Keratinocyte (primary cell): Measurements from ENCODE around the gene HSPB9.

Source experiments
- EZH2 ChIP-seq: IDR thresholded peaks from one replicate; pipeline ENCODE4 v1.6.1; 2012; ENCODE audit warnings: inconsistent platforms, mild to moderate bottlenecking, low read length, moderate library complexity
- TF ChIP-seq, protein P1 (sequence below), 3 experiments: IDR thresholded peaks in 1 of 3; conservative IDR thresholded peaks in 1 of 3; optimal IDR thresholded peaks in 1 of 3; 2 replicates in 2 of 3; 3 replicates in 1 of 3; pipeline versions ENCODE3 to v1.5.1; 2011; ENCODE audit warnings: low read length in 3 of 3, mild to moderate bottlenecking in 3 of 3, moderate library complexity in 2 of 3, control low read depth in 1 of 3, inconsistent platforms in 1 of 3; ENCODE audit not compliant: insufficient read depth in 2 of 3; ENCODE audit errors: extremely low read depth in 1 of 3

DNA sequence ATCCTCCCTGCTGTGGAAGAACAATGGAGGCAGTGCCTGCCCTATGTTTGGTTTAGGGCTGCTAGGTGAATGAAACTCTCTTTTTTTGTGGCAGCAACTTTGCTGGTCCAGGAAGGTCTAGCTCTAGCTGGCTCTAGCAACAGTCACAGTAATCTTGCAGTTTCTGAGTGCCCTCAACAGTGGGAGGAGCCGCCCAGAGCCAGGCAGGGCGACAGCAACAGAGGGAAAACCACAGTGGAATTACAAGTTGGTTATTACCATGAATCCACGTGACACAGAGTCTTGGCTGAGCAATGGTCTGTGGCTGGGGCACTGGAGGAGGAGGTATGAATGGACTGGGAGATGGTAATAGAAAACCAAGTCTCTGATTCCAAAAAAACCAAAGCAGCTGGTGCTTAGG lies 10.3 kb downstream of the HSPB9 start:
- TF ChIP-seq, protein P1, sequence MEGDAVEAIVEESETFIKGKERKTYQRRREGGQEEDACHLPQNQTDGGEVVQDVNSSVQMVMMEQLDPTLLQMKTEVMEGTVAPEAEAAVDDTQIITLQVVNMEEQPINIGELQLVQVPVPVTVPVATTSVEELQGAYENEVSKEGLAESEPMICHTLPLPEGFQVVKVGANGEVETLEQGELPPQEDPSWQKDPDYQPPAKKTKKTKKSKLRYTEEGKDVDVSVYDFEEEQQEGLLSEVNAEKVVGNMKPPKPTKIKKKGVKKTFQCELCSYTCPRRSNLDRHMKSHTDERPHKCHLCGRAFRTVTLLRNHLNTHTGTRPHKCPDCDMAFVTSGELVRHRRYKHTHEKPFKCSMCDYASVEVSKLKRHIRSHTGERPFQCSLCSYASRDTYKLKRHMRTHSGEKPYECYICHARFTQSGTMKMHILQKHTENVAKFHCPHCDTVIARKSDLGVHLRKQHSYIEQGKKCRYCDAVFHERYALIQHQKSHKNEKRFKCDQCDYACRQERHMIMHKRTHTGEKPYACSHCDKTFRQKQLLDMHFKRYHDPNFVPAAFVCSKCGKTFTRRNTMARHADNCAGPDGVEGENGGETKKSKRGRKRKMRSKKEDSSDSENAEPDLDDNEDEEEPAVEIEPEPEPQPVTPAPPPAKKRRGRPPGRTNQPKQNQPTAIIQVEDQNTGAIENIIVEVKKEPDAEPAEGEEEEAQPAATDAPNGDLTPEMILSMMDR (optimal IDR thresholded peaks at IDR 0.05 in 1 of 3, IDR thresholded peaks at IDR 0.05 in 1 of 3, conservative IDR thresholded peaks at IDR 0.05 in 1 of 3; ENCODE audit: extremely low read depth in 1 of 3, insufficient read depth in 2 of 3, low read length in 3 of 3), result no peak
- no peak for TF ChIP-seq EZH2
